ENCODE measurements around the gene CSPG4.
"Not testable (repeated sequence)": the region's sequence is repeated elsewhere in the genome, so short reads cannot be mapped to it uniquely, and the experiment has no call there.

CSPG4 gene

DNA sequence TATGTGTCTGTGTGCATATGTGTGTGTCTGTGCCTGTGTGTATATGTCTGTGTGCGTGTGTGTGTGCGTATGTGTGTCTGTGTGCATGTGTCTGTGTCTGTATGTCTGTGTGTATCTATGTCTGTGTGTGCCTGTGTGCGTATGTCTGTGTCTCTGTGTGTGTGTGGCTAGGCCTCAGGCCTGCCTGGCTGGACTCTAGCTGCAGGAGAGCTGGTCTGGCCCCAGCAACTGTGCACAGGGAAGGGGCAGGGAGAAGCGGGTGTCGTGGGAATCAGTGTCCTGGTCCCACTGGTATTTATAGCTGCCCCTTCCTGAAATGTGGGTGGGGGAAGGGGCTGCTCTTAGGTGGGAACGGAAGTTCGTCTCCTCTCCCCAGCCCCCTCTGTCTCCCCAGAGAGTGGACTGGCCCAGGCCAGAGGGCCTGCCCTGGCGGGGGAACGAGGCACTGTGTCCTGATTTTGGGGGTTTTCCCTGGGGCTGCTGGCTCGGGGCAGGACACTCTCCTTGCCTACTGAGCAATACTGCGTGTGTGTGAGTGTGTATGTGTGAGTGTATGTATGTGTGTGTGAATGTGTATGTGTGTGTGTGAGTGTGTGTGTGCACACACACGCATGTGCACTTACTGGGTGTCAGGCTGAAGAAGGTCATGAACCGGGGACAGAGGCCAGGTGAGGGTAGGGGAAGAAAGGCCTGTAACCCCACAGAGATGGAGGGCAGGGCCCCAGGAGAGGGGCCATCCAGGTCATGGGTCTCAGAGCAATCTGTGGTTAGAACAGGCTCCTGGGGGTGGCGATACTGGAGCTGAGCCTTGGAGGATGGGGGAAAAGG is 6.6 kb downstream of the CSPG4 start:
- Histone ChIP-seq H3K4me3 (ENCODE audit: low read depth in 1 of 2, low read length in 2 of 2) (no peak overlapping the region), H3K9ac (ENCODE audit: low read length) (peak overlapping the region; percentile 12), H3K9me3 (ENCODE audit: low read length) (no peaks in the 10 kb centered on the region), H3K4me1 (ENCODE audit: insufficient read depth, low read length) (peaks cover 53% of the 10 kb centered on the region), H3K36me3 (ENCODE audit: insufficient read depth, low read length) (peaks cover 9% of the 10 kb centered on the region), H3K27me3 (ENCODE audit: control insufficient read depth in 1 of 2, insufficient read depth in 2 of 2, low read length in 2 of 2) (no peaks in the 10 kb centered on the region), H3K27ac (ENCODE audit: low read depth, low read length) (peak overlapping the region; percentile 73)

GRCh38 chr15:75705375-75705774 is 7.3 kb downstream of the CSPG4 start:
- H3K4me1 ChIP-seq (ENCODE audit: insufficient read depth, low read length), result peaks cover 60% of the 10 kb centered on the region
- not testable (repeated sequence) for H3K36me3 ChIP-seq (ENCODE audit: insufficient read depth, low read length); H3K27me3 ChIP-seq (ENCODE audit: control insufficient read depth in 1 of 2, insufficient read depth in 2 of 2, low read length in 2 of 2); H3K9me3 ChIP-seq (ENCODE audit: low read length); H3K4me3 ChIP-seq (ENCODE audit: low read depth in 1 of 2, low read length in 2 of 2)
- peak overlapping the region; percentile 73 for H3K27ac ChIP-seq (ENCODE audit: low read depth, low read length)
- H3K9ac ChIP-seq (ENCODE audit: low read length), result peak overlapping the region; percentile 12

DNA sequence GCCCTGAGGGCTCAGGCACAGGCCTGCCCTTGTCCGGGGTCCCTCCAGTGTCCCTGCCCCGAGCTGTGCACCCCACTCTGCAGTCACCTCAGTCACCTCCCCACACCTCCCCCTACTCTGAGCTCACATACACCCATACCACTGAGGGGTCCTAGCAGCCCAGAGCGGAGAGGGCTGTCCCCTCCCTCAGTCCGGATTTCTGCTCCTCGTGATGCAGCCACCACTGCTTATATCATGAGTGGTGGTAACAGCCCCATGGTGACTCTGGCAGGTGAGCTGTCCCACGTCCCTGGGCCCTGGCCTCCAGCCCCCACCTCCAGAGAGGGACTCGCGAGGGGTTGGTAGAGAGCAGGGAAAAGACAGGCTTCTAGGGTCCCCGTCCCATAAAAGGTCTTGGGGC is 8.0 kb downstream of the CSPG4 start:
- no peaks in the 10 kb centered on the region for H3K27me3 ChIP-seq (ENCODE audit: control insufficient read depth in 1 of 2, insufficient read depth in 2 of 2, low read length in 2 of 2)
- H3K9ac ChIP-seq (ENCODE audit: low read length), result peak overlapping the region; percentile 12
- H3K4me3 ChIP-seq (ENCODE audit: low read depth in 1 of 2, low read length in 2 of 2), result no peak overlapping the region
- H3K9me3 ChIP-seq (ENCODE audit: low read length), result no peaks in the 10 kb centered on the region
- H3K36me3 ChIP-seq (ENCODE audit: insufficient read depth, low read length), result peaks cover 9% of the 10 kb centered on the region
- H3K27ac ChIP-seq (ENCODE audit: low read depth, low read length), result peak overlapping the region; percentile 90
- peaks cover 64% of the 10 kb centered on the region for H3K4me1 ChIP-seq (ENCODE audit: insufficient read depth, low read length)

DNA sequence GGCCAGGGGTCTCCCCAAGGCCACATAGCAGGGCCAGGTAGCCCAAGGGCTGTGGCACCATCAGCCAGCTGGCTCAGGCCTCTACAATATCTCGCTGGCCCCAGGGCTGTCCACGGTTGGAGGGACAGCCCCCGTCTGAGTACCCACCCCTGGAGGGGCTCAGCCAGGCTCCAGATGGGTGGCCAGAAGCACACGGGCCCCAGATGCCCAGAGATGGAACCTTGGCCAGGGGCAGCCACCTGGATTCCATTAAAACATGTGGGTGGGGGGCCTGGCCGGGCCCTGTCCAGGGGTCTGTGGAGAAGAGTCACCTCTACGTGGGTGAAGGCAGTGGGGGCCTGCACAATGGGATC is 8.4 kb downstream of the CSPG4 start:
- Histone ChIP-seq H3K4me3 (ENCODE audit: low read depth in 1 of 2, low read length in 2 of 2) (no peak overlapping the region), H3K4me1 (ENCODE audit: insufficient read depth, low read length) (peaks cover 67% of the 10 kb centered on the region), H3K27ac (ENCODE audit: low read depth, low read length) (peak overlapping the region; percentile 90), H3K9ac (ENCODE audit: low read length) (peak overlapping the region; percentile 12), H3K27me3 (ENCODE audit: control insufficient read depth in 1 of 2, insufficient read depth in 2 of 2, low read length in 2 of 2) (no peaks in the 10 kb centered on the region), H3K36me3 (ENCODE audit: insufficient read depth, low read length) (peaks cover 9% of the 10 kb centered on the region), H3K9me3 (ENCODE audit: low read length) (no peaks in the 10 kb centered on the region)

GRCh38 chr15:75703440-75704262 is 9.0 kb downstream of the CSPG4 start:
- not testable (repeated sequence) for H3K4me3 ChIP-seq (ENCODE audit: low read depth in 1 of 2, low read length in 2 of 2); H3K9me3 ChIP-seq (ENCODE audit: low read length); H3K27me3 ChIP-seq (ENCODE audit: control insufficient read depth in 1 of 2, insufficient read depth in 2 of 2, low read length in 2 of 2); H3K36me3 ChIP-seq (ENCODE audit: insufficient read depth, low read length)
- Histone ChIP-seq H3K4me1 (ENCODE audit: insufficient read depth, low read length) (peaks cover 67% of the 10 kb centered on the region), H3K27ac (ENCODE audit: low read depth, low read length) (peak overlapping the region; percentile 90), H3K9ac (ENCODE audit: low read length) (peak overlapping the region; percentile 12)

DNA sequence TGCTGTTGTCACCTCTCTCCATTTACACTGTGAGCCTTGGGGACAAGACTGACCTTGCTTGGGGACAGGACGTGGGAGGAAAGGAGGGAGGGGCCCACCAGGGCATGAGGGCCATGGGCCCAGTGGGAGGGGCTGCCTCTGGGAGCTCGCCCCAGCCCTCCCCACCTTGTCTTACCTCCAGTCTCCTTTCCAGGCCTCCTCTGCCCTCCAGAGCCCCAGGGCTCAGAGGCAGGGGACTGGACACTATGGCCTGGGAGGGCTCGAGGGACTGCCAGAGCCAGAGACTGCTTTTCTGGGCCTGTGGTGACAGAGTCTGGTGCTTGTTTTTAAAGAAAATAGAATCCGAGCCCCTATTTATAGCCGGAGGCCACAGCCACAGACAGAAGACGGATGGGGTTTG is 10.2 kb downstream of the CSPG4 start:
- H3K9ac ChIP-seq (ENCODE audit: low read length), result peak overlapping the region; percentile 44
- H3K27ac ChIP-seq (ENCODE audit: low read depth, low read length), result peak overlapping the region; percentile 92
- H3K4me1 ChIP-seq (ENCODE audit: insufficient read depth, low read length), result peaks cover 75% of the 10 kb centered on the region
- H3K27me3 ChIP-seq (ENCODE audit: control insufficient read depth in 1 of 2, insufficient read depth in 2 of 2, low read length in 2 of 2), result no peaks in the 10 kb centered on the region
- peaks cover 9% of the 10 kb centered on the region for H3K36me3 ChIP-seq (ENCODE audit: insufficient read depth, low read length)
- H3K4me3 ChIP-seq (ENCODE audit: low read depth in 1 of 2, low read length in 2 of 2), result no peak overlapping the region
- H3K9me3 ChIP-seq (ENCODE audit: low read length), result no peaks in the 10 kb centered on the region

- not testable (repeated sequence) for H3K9me3 ChIP-seq (ENCODE audit: low read length); H3K27me3 ChIP-seq (ENCODE audit: control insufficient read depth in 1 of 2, insufficient read depth in 2 of 2, low read length in 2 of 2); H3K4me3 ChIP-seq (ENCODE audit: low read depth in 1 of 2, low read length in 2 of 2); H3K36me3 ChIP-seq (ENCODE audit: insufficient read depth, low read length)
- Histone ChIP-seq H3K27ac (ENCODE audit: low read depth, low read length) (peak overlapping the region; percentile 92), H3K9ac (ENCODE audit: low read length) (peak overlapping the region; percentile 78), H3K4me1 (ENCODE audit: insufficient read depth, low read length) (peaks cover 81% of the 10 kb centered on the region)
Observed at GRCh38 chr15:75701071-75702003, 11.3 kb downstream of the CSPG4 start.

DNA sequence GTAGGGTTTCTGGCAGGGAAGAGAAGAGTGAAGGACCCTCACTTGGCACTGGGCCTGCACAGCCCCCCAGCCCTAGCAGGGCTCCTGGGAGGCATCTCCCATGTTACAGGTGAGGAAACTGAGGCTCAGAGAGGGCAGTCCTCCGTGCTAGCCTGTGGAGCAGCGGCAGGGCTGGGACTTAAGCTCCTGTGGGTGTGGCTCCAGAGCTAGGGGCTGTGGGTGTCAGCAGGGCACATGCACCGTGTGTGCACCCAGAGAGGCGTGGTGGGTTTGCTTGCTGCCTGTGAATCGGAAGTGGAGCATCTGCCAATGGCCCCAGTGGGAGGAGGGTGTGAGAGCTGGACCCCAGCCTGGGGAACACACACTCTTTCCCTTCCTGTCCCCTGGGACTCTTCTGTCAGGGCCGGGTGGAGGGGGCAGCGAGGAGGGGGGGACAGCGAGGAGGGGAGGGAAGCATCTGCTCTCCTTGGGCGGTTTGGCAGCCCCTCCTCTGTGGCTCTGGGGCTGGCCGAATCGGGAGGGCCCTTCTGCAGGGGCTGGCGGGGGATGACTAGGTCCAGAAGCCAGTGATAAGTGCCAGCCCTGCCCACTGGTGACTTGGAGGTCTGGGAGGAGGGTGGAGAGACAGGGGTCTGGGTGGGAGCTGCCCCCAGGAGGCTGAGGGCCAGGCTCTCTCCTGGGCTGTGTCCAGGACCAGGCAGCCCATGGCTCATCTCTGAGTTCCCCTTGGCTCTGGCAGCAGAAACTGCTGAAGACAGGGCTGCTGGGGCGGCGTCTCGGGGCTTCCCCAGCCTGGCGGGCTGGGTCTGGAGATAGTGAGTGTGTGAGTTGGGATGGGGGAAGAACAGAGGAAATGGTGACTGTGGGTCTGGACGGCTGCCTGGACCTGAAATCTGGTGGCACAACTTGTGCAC is 12.4 kb downstream of the CSPG4 start:
- H3K4me3 ChIP-seq (ENCODE audit: low read depth in 1 of 2, low read length in 2 of 2), result peak overlapping the region in 1 of 2 donors; percentile 4
- not testable (repeated sequence) for H3K27me3 ChIP-seq (ENCODE audit: control insufficient read depth in 1 of 2, insufficient read depth in 2 of 2, low read length in 2 of 2); H3K36me3 ChIP-seq (ENCODE audit: insufficient read depth, low read length); H3K9me3 ChIP-seq (ENCODE audit: low read length)
- peak overlapping the region; percentile 78 for H3K9ac ChIP-seq (ENCODE audit: low read length)
- peaks cover 81% of the 10 kb centered on the region for H3K4me1 ChIP-seq (ENCODE audit: insufficient read depth, low read length)
- H3K27ac ChIP-seq (ENCODE audit: low read depth, low read length), result peak overlapping the region; percentile 92

DNA sequence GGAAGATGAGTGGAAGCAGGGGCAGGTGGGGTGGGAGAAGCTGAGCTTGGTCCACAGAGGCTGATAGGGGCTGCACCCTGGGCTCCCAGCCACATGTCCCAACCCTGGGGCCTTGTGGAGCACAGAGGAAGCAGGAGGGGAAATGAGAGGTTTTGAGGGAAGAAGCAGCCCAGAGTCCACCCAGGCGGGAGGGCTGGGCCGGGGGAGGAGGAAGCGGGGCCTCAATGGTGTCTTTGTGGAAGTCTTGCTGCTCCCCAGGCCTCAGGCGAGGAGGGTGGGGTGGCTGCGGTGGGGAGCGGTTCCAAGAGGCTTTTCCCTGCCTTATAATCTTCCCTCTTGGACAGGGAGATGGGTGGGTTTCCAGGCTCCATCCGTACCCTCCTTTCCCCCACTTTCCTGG is 13.1 kb downstream of the CSPG4 start:
- not testable (repeated sequence) for H3K27me3 ChIP-seq (ENCODE audit: control insufficient read depth in 1 of 2, insufficient read depth in 2 of 2, low read length in 2 of 2); H3K9me3 ChIP-seq (ENCODE audit: low read length); H3K36me3 ChIP-seq (ENCODE audit: insufficient read depth, low read length)
- Histone ChIP-seq H3K9ac (ENCODE audit: low read length) (peak overlapping the region; percentile 53), H3K4me1 (ENCODE audit: insufficient read depth, low read length) (peaks cover 81% of the 10 kb centered on the region), H3K27ac (ENCODE audit: low read depth, low read length) (peak overlapping the region; percentile 88), H3K4me3 (ENCODE audit: low read depth in 1 of 2, low read length in 2 of 2) (peak overlapping the region in 1 of 2 donors; percentile 4)

- H3K4me3 ChIP-seq (ENCODE audit: low read depth in 1 of 2, low read length in 2 of 2); H3K27me3 ChIP-seq (ENCODE audit: control insufficient read depth in 1 of 2, insufficient read depth in 2 of 2, low read length in 2 of 2); H3K36me3 ChIP-seq (ENCODE audit: insufficient read depth, low read length); H3K9me3 ChIP-seq (ENCODE audit: low read length): not testable (repeated sequence)
- H3K9ac ChIP-seq (ENCODE audit: low read length), result peak overlapping the region; percentile 82
- H3K27ac ChIP-seq (ENCODE audit: low read depth, low read length), result peak overlapping the region; percentile 88
- peaks cover 90% of the 10 kb centered on the region for H3K4me1 ChIP-seq (ENCODE audit: insufficient read depth, low read length)
Observed at GRCh38 chr15:75697974-75698747, 14.5 kb downstream of the CSPG4 start.

Data from muscle layer of colon (tissue), 2 donors.